HPDE6-E6E7 (cell line): Measurements from ENCODE around the gene KDF1.
A peak's percentile ranks its signal among the peaks of the same experiment; 100 is the strongest.
"Not testable (repeated sequence)": the region's sequence is repeated elsewhere in the genome, so short reads cannot be mapped to it uniquely, and the experiment has no call there.

ENCODE experiments used
- DNase-seq: peaks from one replicate; pipeline ENCODE4 v3.0.0; 2011; ENCODE audit warnings: missing footprints; ENCODE audit errors: extremely low spot score

KDF1 gene

DNA sequence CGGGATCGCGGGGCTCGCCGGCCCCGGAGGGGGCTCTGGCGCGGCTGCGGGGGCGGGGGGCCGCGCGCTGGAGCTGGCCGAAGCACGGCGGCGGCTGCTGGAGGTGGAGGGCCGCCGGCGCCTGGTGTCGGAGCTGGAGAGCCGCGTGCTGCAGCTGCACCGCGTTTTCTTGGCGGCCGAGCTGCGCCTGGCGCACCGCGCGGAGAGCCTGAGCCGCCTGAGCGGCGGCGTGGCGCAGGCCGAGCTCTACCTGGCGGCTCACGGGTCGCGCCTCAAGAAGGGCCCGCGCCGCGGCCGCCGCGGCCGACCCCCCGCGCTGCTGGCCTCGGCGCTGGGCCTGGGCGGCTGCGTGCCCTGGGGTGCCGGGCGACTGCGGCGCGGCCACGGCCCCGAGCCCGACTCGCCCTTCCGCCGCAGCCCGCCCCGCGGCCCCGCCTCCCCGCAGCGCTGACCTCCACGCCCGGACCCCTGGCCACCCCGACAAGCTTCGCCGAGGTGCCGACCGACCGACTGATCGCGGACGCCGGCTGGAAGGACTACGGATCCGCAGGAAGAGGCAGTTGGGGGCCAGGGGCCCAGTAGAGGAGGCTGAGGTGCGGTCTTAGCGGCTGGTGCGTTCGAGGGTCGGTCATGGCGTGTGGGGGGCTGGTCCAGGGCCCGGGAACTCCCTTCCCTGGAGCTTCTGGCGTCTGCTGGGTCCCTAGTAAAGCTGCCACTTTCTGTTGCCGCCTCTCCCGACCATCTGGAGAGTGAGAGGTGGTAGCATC is 33.9 kb upstream of the KDF1 start:
- DNase-seq = no peak

DNA sequence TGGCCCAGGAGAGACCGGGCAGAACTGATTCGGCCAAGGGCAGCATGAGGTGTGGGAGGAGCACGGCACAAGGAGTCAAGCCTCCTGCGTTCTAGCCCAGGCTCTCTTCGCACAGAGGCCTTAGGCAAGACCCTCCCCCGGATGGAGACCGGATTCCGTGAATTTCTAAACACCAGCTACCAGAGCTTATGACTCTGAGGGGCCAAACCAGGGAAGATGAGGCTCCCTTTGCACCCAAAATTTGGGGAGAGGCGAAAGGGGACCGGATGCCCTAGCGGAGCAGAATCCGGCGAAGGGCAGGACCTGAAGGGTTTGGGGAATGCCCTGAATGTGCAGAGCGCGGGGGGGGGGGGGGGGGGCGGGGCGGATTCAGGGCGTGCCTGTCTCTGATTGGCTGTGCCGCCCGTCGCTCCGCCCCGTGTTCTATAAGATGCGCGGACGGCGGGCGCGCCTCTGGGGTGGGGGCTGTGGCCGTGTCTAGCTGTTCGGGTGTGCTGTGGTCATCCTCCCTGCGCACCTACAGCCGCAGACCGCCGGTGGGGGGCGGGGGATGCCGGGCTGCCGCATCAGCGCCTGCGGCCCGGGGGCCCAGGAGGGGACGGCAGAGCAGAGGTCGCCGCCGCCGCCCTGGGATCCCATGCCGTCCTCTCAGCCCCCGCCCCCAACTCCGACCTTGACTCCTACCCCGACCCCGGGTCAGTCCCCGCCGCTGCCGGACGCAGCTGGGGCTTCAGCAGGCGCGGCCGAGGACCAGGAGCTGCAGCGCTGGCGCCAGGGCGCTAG is 33.2 kb upstream of the KDF1 start, which contains the start of gene TRNP1:
TSS of gene TRNP1 (plus strand) at position 456 of the 783 bp plus-strand sequence. CDS start at position 551, 95 bp downstream.
- no peak for DNase-seq

DNA sequence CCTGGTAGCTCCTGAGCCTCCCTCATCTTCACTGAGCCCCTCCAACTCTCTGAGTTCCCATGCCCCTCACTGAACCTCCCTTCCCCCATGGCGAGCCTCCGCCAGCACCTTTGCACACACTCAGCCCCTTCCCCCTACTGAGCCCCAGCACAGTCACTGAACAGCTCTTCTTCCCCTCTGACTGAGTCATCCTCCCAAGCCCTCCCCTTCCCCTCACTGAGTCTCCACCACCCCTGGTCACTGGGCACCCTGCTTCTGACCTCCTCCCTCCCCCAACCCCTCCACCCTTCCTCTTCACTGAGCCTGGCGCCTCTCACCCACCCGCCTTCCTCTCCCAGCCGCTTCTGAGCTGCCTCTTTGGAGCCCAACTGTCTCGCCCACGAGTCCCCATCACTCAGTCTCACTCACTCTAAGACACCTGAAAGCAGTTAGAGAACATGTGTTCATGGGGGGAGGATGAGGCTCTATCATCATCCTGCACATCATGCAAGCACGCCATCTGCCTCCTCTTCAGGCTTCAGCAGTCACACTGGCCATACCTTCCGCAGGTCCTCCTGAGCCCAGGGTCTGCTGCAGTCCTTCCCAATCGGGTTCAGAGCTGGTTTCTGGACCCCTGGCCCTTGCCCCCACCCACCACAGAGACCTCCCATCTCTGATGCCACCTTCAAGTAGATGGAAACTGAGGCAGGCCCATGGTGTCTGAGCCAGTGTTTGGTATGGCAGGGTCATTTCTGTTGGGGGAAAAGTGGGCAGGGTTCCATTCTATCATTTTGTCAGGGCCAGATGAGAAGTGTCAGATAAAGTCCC is 31.2 kb upstream of the KDF1 start:
- DNase-seq = no peak

DNA sequence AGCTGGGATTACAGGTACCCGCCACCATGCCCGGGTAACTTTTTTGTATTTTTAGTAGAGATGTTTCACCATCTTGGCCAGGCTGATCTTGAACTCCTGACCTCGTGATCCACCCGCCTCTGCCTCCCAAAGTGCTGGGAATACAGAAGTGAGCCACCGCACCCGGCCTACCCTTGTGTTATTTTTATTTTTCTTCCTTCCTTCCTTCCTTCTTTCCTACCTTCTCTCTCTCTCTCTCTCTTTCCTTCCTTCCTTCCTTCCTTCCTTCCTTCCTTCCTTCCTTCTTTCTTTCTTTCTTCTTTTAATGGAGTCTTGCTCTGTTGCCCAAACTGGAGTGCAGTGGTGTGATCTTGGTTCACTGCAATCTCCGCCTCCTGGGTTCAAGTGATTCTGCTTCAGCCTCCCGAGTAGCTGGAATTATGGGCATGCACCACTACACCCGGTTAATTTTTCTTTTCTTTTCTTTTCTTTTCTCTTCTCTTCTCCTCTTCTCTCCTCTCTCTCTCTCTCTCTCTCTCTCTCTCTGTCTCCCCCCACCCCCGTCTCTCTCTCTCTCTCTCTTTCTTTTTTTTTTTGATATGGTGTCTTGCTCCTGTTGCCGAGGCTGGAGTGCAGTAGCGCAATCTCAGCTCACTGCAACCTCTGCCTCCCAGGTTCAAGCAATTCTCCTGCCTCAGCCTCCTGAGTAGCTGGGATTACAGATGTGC is 29.3 kb upstream of the KDF1 start:
- not testable (repeated sequence) for DNase-seq

DNA sequence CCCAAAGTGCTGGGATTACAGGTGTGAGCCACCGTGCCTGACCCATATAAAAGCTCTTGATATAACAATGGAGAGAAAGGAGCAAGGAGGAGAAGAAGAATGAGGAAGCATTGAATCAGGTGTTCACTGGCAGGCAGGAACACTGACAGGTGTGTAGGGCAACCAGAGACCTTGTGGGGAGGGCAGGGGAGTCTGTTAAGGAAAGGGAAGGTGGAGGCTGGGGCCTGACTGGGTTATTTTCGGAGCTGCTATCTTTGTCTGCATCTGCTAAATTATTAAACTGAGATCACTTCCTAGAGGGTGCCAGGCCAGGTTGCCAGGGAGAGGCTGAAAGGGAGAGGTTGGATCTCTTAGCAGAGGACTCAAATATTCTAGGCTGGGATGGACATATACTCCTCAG is 26.4 kb upstream of the KDF1 start:
- DNase-seq = no peak

DNA sequence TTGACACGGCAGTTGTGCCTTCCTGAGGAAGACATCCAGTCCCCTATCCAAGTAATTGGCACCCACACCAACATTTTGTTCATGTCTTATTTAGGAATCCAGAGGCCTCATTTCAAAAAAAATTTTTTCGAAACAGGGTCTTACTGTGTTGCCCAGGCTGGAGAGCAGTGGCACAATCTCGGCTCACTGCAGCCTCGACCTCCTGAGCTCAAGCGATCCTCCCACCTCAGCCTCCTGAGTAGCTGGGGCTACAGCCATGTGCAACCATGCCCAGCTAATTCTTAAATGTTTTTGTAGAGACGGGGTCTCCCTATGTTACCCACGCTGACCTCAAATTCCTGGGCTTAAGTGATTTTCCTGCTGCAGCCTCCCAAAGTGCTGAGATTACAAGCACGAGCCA is 24.0 kb upstream of the KDF1 start:
- DNase-seq = no peak

DNA sequence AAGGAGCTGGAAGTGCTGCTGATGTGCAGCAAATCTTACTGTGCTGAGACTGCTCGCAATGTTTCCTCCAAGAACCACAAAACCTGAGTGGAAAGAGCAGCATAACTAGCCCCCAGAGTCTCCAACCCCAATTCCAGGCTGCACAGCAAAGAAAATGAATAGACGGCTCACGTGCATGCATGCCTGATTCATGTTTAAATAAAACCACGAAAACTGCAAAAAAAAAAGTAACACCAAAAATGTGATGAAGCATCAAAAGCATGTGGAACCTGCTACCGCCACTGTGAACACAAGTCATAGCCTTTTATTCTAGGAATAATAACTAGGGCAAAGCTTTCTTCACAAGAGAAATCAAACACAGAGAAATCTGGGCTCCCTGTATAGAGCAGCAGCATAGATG is 23.6 kb upstream of the KDF1 start:
- no peak for DNase-seq

DNA sequence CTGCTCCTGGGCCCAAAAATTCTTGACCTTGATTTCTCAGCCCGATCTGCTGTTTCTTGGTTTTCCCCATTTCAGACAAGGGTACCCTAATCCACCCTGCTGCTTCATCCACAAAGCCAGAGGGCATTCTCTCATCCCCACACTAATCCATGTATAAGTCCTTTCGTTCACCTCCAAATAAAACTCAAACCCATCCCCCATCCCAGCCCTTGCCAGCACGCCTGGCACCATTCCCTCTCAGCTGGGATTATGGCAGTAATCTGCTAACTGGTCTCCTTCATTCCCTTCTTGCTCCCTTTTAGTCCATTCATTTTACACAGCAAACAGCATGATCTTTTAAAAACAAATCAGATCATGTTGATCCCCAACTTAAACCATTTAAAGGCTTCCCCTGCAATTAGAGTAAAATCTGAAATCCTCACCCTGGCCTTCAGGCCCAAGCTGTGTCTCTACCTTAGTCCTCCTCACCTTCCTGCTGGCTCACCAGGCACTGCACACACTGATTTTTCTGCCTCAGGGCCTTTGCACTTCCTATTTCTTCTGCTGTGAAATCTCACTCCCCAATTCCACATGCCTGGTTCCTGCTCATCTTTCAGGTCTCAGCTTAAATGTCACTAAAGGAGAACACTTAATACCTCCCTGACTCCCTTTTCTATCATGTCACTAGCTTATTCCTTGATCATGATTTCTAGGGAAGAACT is 21.0 kb upstream of the KDF1 start:
- no peak for DNase-seq

DNA sequence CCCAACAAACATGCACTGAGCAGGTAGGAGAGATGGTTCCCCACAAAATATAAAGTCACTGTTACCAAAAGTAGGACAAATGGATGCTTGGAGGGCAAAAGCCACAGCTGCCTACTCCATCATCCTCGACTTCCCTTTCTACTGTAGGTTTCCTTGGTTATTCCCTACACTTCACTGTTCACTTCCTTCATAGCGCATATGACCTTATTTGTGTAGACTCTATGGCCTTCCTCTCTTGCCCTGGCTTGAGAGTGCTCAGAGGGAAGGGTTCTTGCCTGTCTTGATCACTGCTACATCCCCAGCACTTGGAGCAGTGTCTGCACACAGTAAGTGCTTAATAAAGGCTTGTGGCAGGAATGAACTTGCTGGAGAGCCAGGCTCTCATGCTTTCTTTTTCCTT is 18.6 kb upstream of the KDF1 start:
- DNase-seq = no peak

DNA sequence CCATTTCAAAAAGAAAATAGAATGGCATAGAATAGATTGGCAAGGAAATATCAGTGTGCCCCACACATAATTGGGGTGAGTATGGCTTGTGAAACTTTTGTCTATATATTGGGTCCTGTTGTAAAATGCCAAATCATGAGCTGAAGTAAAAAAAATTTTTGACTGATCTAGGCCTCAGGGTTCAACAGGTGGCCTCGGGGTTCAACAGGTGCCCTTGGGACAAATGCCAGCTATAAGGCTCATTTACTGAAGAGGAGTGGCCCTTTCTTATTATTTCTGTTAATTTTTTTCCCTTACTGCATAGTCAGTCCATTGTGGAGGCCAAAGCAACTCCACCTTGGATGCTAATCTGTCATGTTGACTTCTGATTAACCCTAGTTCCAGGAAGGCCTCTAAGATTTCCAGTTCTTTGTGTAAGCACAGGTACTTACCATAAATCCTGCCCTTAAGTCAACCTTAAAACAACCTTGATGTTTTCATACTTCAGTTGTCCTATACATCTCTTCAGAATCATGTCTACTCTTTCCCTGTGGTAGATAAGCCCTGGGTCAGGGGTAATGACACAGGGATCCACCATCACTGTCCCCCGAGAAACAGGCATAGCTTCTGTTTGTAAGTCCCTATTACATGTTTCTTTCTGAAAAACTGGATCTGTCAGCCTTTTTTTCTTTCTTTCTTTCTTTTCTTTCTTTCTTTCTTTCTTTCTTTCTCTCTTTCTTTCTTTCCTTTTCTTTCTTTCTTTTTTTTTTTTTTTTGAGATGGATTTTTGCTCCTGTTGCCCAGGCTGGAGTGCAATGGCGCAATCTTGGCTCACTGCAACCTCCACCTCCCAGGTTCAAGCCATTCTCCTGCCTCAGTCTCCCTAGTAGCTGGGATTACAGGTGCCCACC is 16.6 kb upstream of the KDF1 start:
- DNase-seq = no peak

DNA sequence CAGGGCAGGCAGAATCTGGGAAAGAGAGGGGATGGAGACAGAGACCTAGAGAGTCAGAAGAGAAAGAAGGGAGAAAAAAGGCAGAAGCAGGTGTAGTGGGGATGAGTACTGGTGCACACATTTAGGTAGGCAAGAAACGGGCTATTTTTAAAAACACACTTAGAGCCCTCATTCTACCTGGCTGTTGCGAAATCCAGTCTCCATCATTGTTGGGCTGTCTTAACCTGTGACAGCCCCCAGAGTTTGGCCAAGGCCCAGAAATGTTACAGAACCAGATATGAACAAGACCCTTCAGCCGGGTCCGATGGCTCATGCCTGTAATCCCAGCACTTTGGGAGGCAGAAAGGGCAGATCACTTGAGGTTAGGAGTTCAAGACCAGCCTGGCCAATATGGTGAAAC is 12.6 kb upstream of the KDF1 start:
- DNase-seq = no peak

DNA sequence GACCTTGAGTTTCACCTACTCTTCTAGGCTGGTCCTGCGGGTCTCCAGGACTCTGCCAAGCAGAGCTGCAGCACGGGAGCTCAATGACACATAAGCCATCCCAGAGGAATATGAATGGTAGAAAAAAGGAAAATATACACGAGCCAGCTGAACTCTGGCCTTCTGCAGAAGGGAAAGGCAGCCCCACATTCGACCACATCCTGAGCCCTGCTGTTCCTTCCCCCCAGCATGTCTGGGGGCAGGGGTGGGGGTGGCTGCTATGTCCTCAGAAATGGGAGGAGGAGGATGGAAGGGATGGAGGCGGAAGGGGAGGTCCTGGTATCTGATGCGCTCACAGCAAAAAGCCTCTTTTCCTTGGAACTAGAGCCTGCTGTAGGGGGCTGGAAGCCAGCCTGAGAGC is 12.1 kb upstream of the KDF1 start:
- DNase-seq = no peak

DNA sequence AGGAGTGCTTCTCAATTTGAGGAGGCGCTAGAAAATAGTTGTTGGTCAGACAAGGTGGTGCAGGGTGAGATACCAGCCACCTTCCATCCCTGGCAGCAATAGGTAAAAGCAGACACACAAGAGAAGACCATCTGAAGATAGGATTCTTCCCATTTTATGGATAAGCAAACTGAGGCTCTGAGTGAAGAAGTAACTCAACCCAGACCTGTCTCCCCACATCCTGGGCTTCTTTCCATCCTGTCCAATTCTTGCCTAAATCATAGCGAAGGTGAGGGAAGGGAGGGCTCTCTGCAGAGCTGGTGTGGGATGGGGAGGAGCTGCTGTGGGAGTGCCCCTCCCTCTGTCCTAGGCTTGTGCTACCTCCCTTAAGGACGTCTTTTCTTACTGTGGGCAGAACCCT is 11.3 kb upstream of the KDF1 start:
- DNase-seq = no peak

DNA sequence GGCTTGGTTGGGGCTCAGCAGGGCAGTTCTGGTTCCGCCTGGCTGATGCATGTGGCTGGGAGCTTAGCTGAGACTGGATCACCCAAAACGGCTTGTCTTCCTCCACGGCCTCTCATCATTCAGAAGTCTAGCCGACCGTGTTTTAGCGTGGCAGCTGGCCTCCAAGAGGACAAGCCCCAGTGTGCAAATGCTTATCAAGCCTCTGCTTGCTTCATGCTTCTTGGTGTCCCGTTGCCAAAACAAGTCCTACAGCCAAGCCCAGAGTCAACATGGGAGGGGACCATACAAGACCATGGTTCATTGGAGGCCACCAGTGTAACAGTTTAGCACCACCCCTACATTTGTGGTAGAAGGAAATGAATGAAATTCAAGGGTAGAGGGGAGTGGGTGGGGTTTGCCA is 10.5 kb upstream of the KDF1 start:
- no peak for DNase-seq

DNA sequence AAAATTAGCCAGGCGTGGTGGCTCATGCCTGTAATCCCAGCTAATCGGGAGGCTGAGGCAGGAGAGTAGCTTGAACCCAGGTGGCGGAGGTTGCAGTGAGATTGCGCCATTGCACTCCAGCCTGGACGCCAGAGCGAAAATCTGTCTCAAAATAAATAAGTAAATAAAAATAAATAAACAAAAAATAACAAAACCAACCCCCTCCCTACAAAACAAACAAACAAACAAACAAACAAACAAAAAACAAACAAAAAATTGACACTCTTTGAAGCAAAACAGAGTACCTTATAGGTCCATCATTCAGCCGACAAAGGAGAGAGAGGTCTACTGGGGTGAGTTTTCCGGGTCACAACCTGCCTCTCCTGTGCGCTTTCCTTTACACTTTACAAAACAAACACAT is 5.4 kb upstream of the KDF1 start:
- DNase-seq = no peak

DNA sequence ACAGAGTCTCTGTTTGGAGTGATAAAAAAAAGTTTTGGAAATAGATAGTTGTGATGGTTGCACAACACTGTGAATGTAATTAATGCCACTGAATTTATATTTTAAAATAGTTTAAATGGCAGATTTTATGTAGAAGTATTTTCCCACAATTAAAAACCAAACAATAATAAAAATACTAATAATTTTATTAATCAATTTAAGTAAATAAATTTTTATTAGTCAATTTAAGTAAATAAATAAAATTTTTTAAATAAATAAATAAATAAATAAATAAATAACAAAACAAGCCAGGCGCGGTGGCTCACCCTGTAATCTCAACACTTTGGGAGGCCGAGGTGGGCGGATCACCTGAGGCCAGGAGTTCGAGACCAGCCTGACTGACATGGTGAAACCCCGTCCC is 4.9 kb upstream of the KDF1 start:
- no peak for DNase-seq

DNA sequence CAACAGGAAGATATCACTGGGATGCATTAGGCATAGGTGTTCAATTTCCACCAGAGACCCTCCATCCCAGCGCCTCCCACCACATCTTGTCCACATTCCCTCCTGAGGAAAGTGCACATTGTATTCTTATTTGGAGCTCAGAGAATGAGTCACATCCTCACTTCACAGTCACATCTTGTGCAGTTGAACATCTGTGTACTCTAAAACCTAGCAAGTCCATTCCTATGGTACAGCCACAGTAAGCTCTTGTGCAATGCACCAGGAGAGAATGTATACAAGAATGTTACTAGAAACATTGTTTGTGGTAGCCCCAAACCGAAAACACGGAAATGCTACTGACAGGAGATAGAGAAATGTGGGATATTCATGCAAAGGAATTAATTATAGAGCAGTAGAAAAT is 1.6 kb upstream of the KDF1 start:
- DNase-seq = peak; percentile 67

DNA sequence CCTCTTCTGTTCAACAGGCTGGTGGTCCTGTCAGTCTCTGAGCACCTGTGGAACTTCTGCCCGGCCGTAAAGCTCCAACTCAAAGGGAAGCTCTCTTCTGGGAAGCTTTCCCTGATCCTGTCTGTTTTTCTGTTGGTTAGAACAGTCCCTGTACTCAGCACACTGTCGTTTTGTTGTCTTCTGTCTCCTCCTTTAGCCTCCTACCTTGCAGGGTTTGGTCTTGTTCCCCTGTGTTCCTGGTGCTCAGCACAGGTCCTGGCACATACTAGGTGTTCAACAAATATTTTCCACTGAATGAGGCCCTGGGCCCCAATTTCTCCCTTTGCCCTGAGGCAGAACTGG is 328 bp upstream of the KDF1 start:
- no peak for DNase-seq

DNA sequence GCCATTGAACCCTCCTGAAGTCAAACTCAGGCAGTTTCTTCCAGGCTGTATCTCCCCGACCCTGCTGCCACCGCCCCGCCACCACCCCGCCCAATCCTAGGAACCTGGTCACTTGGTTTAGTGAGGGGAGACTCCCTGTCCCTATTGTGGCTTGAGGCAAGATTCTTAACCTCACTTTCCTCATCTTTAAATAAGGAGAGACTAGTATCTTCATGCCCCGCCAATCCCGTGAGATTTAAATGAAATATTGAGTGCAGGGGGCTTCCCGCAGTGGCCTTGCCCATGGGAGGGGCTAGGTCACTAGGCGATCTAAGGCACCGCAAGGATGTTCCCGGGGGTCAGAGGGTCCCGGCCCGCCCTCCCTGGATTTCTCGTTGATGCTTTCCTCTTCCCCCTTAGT is 998 bp downstream of the KDF1 start:
- no peak for DNase-seq

DNA sequence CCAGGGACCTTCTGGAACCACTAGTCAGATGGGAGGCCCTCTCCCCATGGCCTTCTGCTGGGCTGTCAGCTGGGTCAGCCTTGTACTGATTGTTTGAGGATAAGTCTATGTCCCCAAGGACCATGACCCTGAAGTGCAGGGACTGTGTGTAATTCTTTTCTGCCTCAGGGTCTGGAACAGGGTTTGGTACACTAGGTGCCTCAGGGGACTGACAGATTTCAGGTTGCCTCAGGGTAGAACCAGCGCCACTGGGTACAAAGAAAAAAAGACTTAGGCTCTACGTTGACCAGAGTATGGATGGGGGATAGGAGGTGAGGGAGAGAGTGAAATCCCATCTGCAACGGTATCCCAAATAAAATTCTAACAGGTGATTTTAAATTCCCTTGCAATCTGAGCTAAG is 3.0 kb downstream of the KDF1 start:
- no peak for DNase-seq
